KMS-11 (cell line): ENCODE data around the gene THRA.

ENCODE experiments used
- H2AFZ ChIP-seq: fragments of 200-600 bp; sonication (generic); 2 replicates; pipeline ENCODE4 v1.6.1; 2016; ENCODE audit warnings: antibody characterized with exemption, mixed run types, low read depth
- H3K27ac ChIP-seq: fragments of 200-600 bp; sonication (generic); 2 replicates; pipeline ENCODE4 v1.6.1; 2016; ENCODE audit warnings: mild to moderate bottlenecking, mixed run types
- H3K27me3 ChIP-seq: fragments of 200-600 bp; sonication (generic); 2 replicates; pipeline ENCODE4 v1.6.1; 2017; ENCODE audit warnings: mild to moderate bottlenecking, low read depth, mixed run types, moderate library complexity; ENCODE audit not compliant: insufficient read depth
- H3K36me3 ChIP-seq: fragments of 200-600 bp; sonication (generic); 2 replicates; pipeline ENCODE4 v1.6.1; 2017; ENCODE audit warnings: mild to moderate bottlenecking, mixed run types; ENCODE audit not compliant: insufficient read depth
- H3K4me1 ChIP-seq: fragments of 200-600 bp; sonication (generic); 2 replicates; pipeline ENCODE4 v1.6.1; 2016; ENCODE audit warnings: mild to moderate bottlenecking, low read depth, mixed run types; ENCODE audit not compliant: poor library complexity, severe bottlenecking
- H3K4me2 ChIP-seq: fragments of 200-600 bp; sonication (generic); 2 replicates; pipeline ENCODE4 v1.7.0; 2016; ENCODE audit warnings: mild to moderate bottlenecking, mixed run types
- H3K4me3 ChIP-seq: fragments of 200-600 bp; sonication (generic); IDR thresholded peaks from 2 replicates; pipeline ENCODE4 v1.6.1; 2017; ENCODE audit warnings: low read depth, low read length, mixed read lengths; ENCODE audit not compliant: insufficient read depth
- H3K79me2 ChIP-seq: fragments of 200-600 bp; sonication (generic); 2 replicates; pipeline ENCODE4 v1.6.1; 2016; ENCODE audit warnings: low read depth, mixed run types; ENCODE audit not compliant: insufficient read depth
- H3K9ac ChIP-seq: fragments of 200-600 bp; sonication (generic); 2 replicates; pipeline ENCODE4 v1.6.1; 2016; ENCODE audit warnings: mild to moderate bottlenecking, mixed run types
- H4K20me1 ChIP-seq: fragments of 200-600 bp; sonication (generic); 2 replicates; pipeline ENCODE4 v1.6.1; 2016; ENCODE audit warnings: mild to moderate bottlenecking, mixed run types; ENCODE audit not compliant: insufficient read depth
- TF ChIP-seq, protein P1 (sequence below): fragments of 200-600 bp; sonication (generic); conservative IDR thresholded peaks from 2 replicates; pipeline ENCODE4 v1.6.1; 2017; ENCODE audit warnings: low read depth, mild to moderate bottlenecking, antibody characterized with exemption, low read length, moderate library complexity, mixed read lengths

Gene THRA

DNA sequence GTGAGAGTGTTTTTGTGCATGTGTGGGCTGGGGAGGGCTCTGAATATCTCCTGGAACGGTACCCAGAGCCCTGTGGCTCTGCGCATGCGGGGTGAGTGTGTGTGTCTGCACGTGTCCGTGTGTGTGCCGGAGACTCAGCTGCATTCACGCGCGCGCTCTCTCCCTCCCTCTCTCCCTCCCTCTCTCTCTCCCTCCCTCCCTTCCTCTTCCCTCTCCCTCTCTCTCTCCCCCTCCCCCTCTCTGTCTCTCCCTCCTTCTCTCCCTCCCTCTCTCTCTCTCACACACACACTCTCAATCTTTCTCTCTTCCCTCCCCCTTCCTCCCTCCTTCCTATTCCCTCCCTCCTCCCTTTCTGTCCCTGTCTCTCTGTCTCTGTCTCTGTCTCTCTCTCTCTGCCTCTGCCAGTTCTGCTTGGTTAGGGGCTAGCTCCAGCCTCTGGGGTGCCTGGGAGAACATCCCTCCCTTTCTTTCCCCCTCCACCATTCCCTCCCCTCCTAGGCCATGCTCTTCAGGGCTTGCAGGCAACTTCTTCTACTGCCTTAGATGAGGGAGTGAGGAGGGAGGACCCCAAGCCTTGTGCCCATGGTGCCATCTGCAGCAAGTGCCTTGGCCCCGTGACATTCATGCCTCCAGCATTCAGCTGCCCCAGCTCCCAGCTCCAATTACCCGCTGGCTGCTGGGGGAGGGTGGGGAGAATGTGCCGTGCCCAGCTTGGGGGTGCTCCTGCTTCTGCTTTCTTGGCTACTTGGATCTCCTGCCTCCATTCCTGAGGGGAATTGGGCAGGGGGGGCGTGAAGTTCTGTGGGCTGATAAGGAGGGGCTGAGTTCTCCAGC lies 6.4 kb downstream of the THRA start:
- H3K9ac ChIP-seq = peak overlapping the region; percentile 62
- no peak overlapping the region for H3K4me3 ChIP-seq
- H3K27ac ChIP-seq = peak overlapping the region; percentile 79
- H3K4me2 ChIP-seq = peak overlapping the region; percentile 99
- peaks cover 7% of the 10 kb centered on the region; the same call in 1 of the 2 replicates for H3K79me2 ChIP-seq
- no peaks in the 10 kb centered on the region for H3K36me3 ChIP-seq
- H2AFZ ChIP-seq = peak overlapping the region; percentile 68
- TF ChIP-seq, protein P1, sequence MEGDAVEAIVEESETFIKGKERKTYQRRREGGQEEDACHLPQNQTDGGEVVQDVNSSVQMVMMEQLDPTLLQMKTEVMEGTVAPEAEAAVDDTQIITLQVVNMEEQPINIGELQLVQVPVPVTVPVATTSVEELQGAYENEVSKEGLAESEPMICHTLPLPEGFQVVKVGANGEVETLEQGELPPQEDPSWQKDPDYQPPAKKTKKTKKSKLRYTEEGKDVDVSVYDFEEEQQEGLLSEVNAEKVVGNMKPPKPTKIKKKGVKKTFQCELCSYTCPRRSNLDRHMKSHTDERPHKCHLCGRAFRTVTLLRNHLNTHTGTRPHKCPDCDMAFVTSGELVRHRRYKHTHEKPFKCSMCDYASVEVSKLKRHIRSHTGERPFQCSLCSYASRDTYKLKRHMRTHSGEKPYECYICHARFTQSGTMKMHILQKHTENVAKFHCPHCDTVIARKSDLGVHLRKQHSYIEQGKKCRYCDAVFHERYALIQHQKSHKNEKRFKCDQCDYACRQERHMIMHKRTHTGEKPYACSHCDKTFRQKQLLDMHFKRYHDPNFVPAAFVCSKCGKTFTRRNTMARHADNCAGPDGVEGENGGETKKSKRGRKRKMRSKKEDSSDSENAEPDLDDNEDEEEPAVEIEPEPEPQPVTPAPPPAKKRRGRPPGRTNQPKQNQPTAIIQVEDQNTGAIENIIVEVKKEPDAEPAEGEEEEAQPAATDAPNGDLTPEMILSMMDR = no peak
- H4K20me1 ChIP-seq = no peaks in the 10 kb centered on the region
- H3K27me3 ChIP-seq = no peaks in the 10 kb centered on the region
- peaks cover 68% of the 10 kb centered on the region for H3K4me1 ChIP-seq

DNA sequence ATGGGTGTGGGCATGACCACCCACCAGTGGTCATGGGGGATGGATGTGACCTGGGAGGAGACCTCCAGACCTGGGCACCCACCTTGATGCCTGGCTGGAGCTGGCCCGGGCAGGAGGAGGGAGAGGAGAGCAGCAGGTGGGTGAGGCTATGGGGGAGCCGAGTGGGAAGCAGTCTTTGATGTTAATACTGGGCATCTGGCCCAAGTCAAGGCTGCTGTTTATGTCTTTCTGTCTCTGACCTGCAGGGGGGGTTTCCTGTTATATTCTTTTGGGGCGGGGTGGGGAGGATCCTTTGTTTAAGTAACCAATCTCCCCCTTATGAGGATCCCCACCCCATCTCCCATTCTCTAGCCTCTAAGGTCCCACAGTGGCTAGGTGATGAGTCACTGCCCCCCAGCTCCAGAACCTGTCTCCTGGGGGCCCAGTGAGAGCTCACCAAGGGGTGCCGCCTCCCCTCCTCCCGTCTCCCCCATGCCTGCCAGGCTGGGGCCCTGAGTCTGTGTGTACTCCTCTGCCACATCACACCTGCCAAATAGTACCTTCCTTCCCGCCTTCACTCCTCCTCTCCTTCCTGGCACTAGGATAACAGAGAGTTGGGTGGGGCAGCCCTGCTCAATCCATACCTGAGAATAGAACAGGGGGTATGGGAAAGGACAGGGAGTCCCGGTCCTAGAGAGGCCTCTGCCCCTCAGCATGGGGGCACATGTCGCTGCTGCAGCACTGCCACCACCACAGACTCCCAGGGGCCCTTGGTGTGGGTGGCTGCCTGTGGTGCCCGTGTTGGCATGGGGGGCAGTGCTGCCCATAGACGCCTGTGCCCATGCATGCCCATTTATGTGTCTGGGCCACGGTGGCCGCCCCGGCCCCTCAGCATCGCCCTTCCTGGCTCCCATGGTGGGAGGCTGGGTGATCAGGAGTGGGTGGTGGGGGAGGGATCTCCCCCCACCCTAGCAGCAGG lies 7.3 kb downstream of the THRA start:
- Histone ChIP-seq H2AFZ (peak overlapping the region; percentile 62; the same call in 1 of the 2 replicates), H3K27ac (peak overlapping the region; percentile 79), H4K20me1 (no peaks in the 10 kb centered on the region), H3K79me2 (peaks cover 7% of the 10 kb centered on the region; the same call in 1 of the 2 replicates), H3K36me3 (no peaks in the 10 kb centered on the region), H3K4me2 (peak overlapping the region; percentile 99), H3K4me3 (no peak overlapping the region), H3K9ac (peak overlapping the region; percentile 62), H3K27me3 (no peaks in the 10 kb centered on the region), H3K4me1 (peaks cover 67% of the 10 kb centered on the region)
- TF ChIP-seq, protein P1 = peak; percentile 79

DNA sequence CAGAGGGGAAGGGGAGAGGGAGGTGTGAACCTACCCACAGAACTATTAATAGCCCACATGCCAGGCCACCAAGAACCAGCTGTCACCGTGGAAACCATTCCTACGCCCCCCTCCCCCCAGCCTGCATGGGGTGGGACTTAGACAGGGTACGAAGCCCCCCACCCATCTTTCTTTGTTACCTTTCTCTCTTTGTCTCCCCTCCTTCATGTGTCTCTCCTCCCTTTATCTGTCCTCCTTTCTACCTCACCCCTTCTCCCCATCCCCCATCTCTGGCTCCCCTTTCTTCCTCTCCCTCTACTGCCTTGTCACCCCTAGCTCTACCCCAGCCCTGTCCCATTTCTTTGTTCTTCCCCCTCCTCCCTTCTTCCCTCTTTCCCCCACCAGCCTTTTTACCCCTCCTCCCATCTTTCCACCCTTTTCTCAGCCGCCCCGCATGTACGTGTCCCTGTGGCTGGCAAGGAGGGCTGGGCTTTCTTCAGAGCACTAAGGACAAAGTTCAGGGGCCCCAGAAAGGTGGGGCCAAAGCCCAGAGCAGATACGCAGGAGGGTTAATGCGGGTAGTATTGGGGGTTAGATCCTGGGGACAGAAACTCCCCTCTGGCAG lies 8.0 kb downstream of the THRA start:
- Histone ChIP-seq H3K79me2 (peaks cover 7% of the 10 kb centered on the region; the same call in 1 of the 2 replicates), H3K4me1 (peaks cover 69% of the 10 kb centered on the region), H3K27me3 (no peaks in the 10 kb centered on the region), H3K9ac (peak overlapping the region; percentile 62; the same call in 1 of the 2 replicates), H3K36me3 (no peaks in the 10 kb centered on the region), H2AFZ (peak overlapping the region; percentile 62; the same call in 1 of the 2 replicates), H4K20me1 (no peaks in the 10 kb centered on the region), H3K4me2 (peak overlapping the region; percentile 99), H3K27ac (peak overlapping the region; percentile 79), H3K4me3 (no peak overlapping the region)
- TF ChIP-seq, protein P1 = no peak
